UCSD-AML1 (cell line): Measurements from ENCODE around the gene ZNF227.
"Not testable (repeated sequence)": the region's sequence is repeated elsewhere in the genome, so short reads cannot be mapped to it uniquely, and the experiment has no call there.

Experiments
- DNase-seq: peaks from one replicate; lab custom pipeline; 2025; ENCODE audit not compliant: unreplicated experiment; lab: John Stamatoyannopoulos, UW

The ZNF227 gene

GRCh38 chr19:44212250-44212865, at the start of gene ZNF227:
TSS of gene ZNF227 (plus strand) at chr19:44212532. CDS start at chr19:44217793, 5,261 bp downstream.
- DNase-seq = peak; percentile 83

DNA sequence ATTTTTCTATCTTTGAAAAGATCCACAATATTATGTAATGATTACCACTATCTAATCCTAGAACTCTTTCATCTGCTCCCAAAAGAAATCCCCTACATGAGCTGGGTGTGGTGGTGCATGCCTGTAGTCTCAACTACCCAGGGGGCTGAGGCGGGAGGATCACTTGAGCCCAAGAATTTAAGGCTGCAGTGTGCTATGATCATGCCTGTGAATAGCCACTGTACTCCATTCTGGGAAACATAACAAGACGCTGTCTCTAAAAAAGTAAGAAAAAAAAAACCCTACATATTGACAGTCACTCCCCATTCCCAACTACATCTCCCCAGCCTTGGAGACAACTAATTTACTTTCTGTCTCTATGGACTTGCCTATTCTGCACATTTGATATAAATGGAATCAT, 48.5 kb upstream of the ZNF227 start:
- DNase-seq = no peak

DNA sequence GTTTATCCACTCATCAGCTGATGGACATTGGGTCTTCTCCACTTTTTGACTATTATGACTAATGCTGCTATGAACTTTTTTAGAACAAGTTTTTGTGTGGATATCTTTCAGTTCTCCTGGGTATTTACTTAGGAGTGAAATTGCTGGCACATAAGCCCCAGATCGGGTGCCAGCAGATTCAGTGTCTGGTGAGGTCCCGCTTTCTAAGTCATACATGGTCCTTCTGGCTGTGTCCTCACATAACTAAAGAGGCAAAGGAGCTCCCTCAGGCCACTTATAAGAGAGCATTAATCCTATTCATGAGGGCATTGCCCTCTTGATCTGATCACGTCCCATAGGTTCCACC, 48.0 kb upstream of the ZNF227 start:
- DNase-seq = no peak

GRCh38 chr19:44164673-44165512, 47.4 kb upstream of the ZNF227 start, which contains the start of gene ZNF226:
TSS of gene ZNF226 (plus strand) at chr19:44165100. CDS start at chr19:44170081, 4,981 bp downstream.
- peak; percentile 88 for DNase-seq

DNA sequence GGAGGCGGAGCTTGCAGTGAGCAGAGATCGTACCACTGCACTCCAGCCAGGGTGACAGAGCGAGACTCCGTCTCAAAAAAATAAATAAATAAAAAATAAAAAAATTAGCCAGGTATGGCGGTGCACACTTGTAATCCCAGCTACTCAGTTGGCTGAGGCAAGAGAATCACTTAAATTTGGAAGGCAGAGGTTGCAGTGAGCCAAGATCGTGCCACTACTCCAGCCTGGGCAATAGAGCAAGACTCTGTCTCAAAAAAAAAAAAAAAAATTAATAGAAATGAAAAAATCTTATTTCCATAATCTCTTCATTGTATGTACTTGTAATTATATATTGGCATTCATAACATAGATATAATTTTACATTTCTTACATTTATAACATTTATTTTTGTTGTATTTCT, 41.7 kb upstream of the ZNF227 start:
- DNase-seq = not testable (repeated sequence)

DNA sequence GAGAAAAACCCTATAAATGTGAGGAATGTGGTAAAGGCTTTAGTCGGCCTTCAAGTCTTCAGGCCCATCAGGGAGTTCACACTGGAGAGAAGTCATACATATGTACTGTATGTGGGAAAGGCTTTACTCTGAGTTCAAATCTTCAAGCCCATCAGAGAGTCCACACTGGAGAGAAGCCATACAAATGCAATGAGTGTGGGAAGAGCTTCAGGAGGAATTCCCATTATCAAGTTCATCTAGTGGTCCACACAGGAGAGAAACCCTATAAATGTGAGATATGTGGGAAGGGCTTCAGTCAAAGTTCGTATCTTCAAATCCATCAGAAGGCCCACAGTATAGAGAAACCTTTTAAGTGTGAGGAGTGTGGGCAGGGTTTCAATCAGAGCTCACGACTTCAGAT, 35.7 kb upstream of the ZNF227 start:
- DNase-seq = no peak

DNA sequence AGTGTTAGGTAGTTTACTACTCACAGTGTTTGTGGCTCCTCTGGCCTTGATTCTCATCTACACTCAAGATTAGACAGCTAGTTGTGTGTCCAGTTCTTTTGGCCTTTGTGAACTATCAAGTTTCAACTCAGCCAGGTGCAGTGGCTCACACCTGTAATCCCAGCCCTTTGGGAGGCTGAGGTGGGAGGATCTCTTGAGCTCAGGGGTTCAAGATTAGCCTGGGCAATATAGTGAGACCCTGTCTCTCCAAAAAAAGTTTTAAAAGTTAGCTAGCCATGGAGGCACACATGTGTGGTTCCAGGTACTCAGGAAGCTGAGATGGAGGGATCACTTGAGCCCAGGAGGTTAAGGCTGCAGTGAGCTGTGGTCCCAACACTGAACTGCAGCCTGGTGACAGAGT, 31.4 kb upstream of the ZNF227 start:
- no peak for DNase-seq

DNA sequence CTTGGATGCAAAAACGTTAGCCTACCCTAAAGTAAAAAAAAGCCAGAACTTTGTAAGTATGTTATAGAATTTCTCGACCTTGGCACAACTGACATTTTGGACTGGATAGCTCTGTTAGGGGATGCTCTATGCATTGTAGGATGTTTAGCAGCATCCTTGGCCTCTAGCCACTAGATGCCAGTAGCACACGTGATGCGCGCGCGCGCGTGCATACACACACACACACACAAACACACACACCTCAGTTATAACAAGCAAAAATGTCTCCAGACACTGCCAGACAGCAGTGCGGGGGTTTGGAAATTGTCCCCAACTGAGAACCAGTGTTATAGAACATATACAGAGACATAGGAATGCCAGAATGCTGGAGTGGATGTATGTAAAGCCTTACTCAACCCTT, 30.2 kb upstream of the ZNF227 start:
- DNase-seq = no peak

GRCh38 chr19:44190020-44190419, 22.3 kb upstream of the ZNF227 start:
- DNase-seq = no peak

DNA sequence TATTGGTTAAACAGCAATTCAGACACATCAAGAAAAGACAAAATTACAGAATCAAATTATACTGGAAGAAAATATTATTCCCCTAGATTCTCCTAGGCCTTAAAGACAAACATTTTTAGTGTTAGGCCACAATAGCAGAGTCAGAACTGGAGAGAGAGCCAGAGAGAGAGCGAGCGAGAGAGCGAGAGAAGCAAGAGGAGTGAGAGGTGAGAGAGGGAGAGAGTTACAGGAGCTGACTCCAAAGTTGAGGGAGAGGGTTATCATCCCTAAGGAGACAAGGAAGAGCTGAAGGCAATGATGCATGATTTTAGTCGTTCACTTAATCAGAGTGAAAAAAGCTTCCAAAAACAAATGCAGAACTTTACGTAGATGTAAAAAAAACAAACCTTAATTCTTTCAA, 20.2 kb upstream of the ZNF227 start:
- DNase-seq = no peak

DNA sequence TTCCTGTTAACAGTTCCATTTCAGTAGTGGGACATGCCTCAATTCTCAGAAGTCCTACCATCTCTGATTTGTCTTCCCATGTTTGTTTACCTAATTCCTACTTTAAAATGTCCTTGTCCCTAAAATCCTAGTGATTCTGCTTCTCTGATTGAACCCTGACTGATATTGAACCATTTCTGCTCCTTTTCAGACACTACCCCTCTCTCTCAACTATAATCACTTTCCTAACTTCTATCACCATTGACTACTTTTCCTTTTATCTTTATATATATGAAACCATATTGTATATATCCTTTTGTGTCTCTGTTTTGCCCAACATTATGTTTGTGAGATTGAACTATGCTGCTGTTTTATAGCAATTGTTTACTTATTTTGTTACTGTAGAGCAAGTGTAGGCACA, 15.6 kb upstream of the ZNF227 start:
- DNase-seq = no peak

GRCh38 chr19:44202470-44202869, 9.9 kb upstream of the ZNF227 start:
- no peak for DNase-seq

- DNase-seq = no peak
Measured at GRCh38 chr19:44202974-44203373, 9.4 kb upstream of the ZNF227 start.

- DNase-seq = not testable (repeated sequence)
Measured at GRCh38 chr19:44203877-44204276, 8.5 kb upstream of the ZNF227 start.

- no peak for DNase-seq
Measured at GRCh38 chr19:44204772-44205171, 7.6 kb upstream of the ZNF227 start.

GRCh38 chr19:44207126-44207803, 5.1 kb upstream of the ZNF227 start:
- DNase-seq = peak; percentile 88

GRCh38 chr19:44212866-44213346, 574 bp downstream of the ZNF227 start:
- no peak for DNase-seq

DNA sequence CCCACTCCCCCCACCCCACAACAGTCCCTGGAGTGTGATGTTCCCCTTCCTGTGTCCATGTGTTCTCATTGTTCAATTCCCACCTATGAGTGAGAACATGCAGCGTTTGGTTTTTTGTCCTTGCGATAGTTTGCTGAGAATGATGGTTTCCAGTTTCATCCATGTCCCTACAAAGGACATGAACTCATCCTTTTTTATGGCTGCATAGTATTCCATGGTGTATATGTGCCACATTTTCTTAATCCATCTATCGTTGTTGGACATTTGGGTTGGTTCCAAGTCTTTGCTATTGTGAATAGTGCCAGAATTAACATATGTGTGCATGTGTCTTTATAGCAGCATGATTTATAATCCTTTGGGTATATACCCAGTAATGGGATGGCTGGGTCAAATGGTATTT, 7.6 kb downstream of the ZNF227 start:
- not testable (repeated sequence) for DNase-seq

DNA sequence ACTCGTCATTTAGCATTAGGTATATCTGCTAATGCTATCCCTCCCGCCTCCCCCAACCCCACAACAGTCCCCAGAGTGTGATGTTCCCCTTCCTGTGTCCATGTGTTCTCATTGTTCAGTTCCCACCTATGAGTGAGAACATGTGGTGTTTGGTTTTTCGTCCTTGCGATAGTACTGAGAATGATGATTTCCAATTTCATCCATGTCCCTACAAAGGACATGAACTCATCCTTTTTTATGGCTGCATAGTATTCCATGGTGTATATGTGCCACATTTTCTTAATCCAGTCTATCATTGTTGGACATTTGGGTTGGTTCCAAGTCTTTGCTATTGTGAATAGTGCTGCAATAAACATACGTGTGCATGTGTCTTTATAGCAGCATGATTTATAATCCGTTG, 8.4 kb downstream of the ZNF227 start:
- not testable (repeated sequence) for DNase-seq

- DNase-seq = not testable (repeated sequence)
Measured at GRCh38 chr19:44221291-44221690, 9.0 kb downstream of the ZNF227 start.

DNA sequence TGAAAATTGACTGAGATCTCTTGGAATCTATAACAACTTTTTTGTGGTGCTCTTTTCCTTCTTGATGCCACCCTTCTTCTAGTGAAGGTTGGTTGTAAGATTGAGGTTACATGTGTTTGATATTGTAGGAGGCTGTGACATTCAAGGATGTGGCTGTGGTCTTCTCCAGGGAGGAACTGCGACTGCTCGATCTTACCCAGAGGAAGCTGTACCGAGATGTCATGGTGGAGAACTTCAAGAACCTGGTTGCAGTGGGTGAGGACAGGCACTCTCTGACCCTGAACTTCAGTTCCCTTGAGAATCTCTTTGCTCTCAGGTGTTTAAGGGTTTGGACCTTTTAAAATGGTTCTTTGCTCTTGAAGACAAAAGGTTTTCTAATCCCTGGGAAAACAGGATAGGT, 16.0 kb downstream of the ZNF227 start:
- DNase-seq = no peak

DNA sequence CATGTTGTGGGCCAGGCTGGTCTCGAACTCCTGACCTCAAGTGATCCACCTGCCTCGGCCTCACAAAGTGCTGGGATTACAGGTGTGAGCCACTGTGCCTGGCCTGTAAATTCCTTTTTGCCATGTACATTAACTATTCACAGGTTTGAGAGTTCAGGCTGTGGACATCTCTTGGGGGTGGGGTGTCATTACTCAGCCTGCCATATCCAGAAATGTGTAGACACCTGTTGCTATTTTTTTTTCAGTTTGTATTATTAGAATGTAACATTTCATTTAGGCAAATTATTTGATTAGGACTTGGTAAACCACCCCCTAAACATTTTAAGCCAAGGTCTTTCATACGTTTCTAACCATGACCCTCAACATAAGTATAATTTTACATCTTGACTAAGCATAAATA, 20.5 kb downstream of the ZNF227 start:
- no peak for DNase-seq
